ENCODE measurements around the gene SDHD.

The SDHD gene

GRCh38 chr11:112097734-112098528 is 11.3 kb downstream of the SDHD start:
- no peaks in the 10 kb centered on the region for H3K27me3 Mint-ChIP-seq (ENCODE audit: low read depth)
- H3K9me3 Mint-ChIP-seq: no peaks in the 10 kb centered on the region
- no peaks in the 10 kb centered on the region for H3K4me1 Mint-ChIP-seq
- H3K36me3 Mint-ChIP-seq (ENCODE audit: low read depth): peaks cover 20% of the 10 kb centered on the region
- no peak overlapping the region for H3K4me3 Mint-ChIP-seq
- H3K27ac Mint-ChIP-seq: no peak overlapping the region
- no peak for TF ChIP-seq CTCF (IDR thresholded peaks at IDR 0.05; ENCODE audit: unreplicated experiment in 3 of 3)

- Mint-ChIP-seq H3K27ac (peak overlapping the region in 1 of 3 experiments; percentile 74), H3K27me3 (ENCODE audit: low read depth) (no peaks in the 10 kb centered on the region), H3K4me3 (no peak overlapping the region), H3K36me3 (ENCODE audit: low read depth) (peaks cover 11% of the 10 kb centered on the region), H3K9me3 (no peaks in the 10 kb centered on the region), H3K4me1 (no peaks in the 10 kb centered on the region)
- TF ChIP-seq CTCF (IDR thresholded peaks at IDR 0.05; ENCODE audit: unreplicated experiment in 3 of 3): no peak
These were observed 13.8 kb downstream of the SDHD start for GRCh38 chr11:112100462-112100861.

GRCh38 chr11:112103446-112103845 is 16.8 kb downstream of the SDHD start:
- H3K27ac Mint-ChIP-seq: no peak overlapping the region
- no peaks in the 10 kb centered on the region for H3K27me3 Mint-ChIP-seq (ENCODE audit: low read depth)
- TF ChIP-seq CTCF (IDR thresholded peaks at IDR 0.05; ENCODE audit: unreplicated experiment in 3 of 3): no peak
- H3K9me3 Mint-ChIP-seq: no peaks in the 10 kb centered on the region
- peaks cover 3% of the 10 kb centered on the region for H3K36me3 Mint-ChIP-seq (ENCODE audit: low read depth)
- H3K4me3 Mint-ChIP-seq: no peak overlapping the region
- no peaks in the 10 kb centered on the region for H3K4me1 Mint-ChIP-seq

GRCh38 chr11:112106070-112106469 is 19.4 kb downstream of the SDHD start:
- Mint-ChIP-seq H3K4me1 (no peaks in the 10 kb centered on the region), H3K27me3 (ENCODE audit: low read depth) (no peaks in the 10 kb centered on the region), H3K9me3 (no peaks in the 10 kb centered on the region), H3K36me3 (ENCODE audit: low read depth) (no peaks in the 10 kb centered on the region), H3K27ac (no peak overlapping the region), H3K4me3 (no peak overlapping the region)
- TF ChIP-seq CTCF (IDR thresholded peaks at IDR 0.05; ENCODE audit: unreplicated experiment in 3 of 3): no peak

GRCh38 chr11:112113539-112114457 is 27.1 kb downstream of the SDHD start:
- Mint-ChIP-seq H3K27ac (no peak overlapping the region), H3K9me3 (no peaks in the 10 kb centered on the region), H3K36me3 (ENCODE audit: low read depth) (no peaks in the 10 kb centered on the region), H3K4me3 (no peak overlapping the region), H3K27me3 (ENCODE audit: low read depth) (no peaks in the 10 kb centered on the region), H3K4me1 (no peaks in the 10 kb centered on the region)
- peak; percentile 66 to 73 (median 68) for TF ChIP-seq CTCF (IDR thresholded peaks at IDR 0.05; ENCODE audit: unreplicated experiment in 3 of 3)

Measured in nephron (organoid).